Measurements from ENCODE around the gene FARS2.

The FARS2 gene

GRCh38 chr6:5333658-5334057 lies 72.3 kb downstream of the FARS2 start:
- Histone ChIP-seq H3K27ac (ENCODE audit: low read depth, low read length) (no peak overlapping the region), H3K4me1 (ENCODE audit: insufficient read depth, low read length) (no peaks in the 10 kb centered on the region), H3K4me3 (ENCODE audit: low read depth in 1 of 2, low read length in 2 of 2) (no peak overlapping the region), H3K9ac (ENCODE audit: low read length) (no peak overlapping the region), H3K36me3 (ENCODE audit: insufficient read depth, low read length) (no peaks in the 10 kb centered on the region), H3K27me3 (ENCODE audit: control insufficient read depth in 1 of 2, insufficient read depth in 2 of 2, low read length in 2 of 2) (no peaks in the 10 kb centered on the region), H3K9me3 (ENCODE audit: low read length) (no peaks in the 10 kb centered on the region)

GRCh38 chr6:5334341-5334740 lies 73.0 kb downstream of the FARS2 start:
- Histone ChIP-seq H3K27ac (ENCODE audit: low read depth, low read length) (no peak overlapping the region), H3K4me3 (ENCODE audit: low read depth in 1 of 2, low read length in 2 of 2) (no peak overlapping the region), H3K36me3 (ENCODE audit: insufficient read depth, low read length) (no peaks in the 10 kb centered on the region), H3K9me3 (ENCODE audit: low read length) (no peaks in the 10 kb centered on the region), H3K9ac (ENCODE audit: low read length) (no peak overlapping the region), H3K4me1 (ENCODE audit: insufficient read depth, low read length) (no peaks in the 10 kb centered on the region), H3K27me3 (ENCODE audit: control insufficient read depth in 1 of 2, insufficient read depth in 2 of 2, low read length in 2 of 2) (no peaks in the 10 kb centered on the region)

- no peak overlapping the region for H3K27ac ChIP-seq (ENCODE audit: low read depth, low read length)
- no peaks in the 10 kb centered on the region for H3K9me3 ChIP-seq (ENCODE audit: low read length)
- H3K4me3 ChIP-seq (ENCODE audit: low read depth in 1 of 2, low read length in 2 of 2): no peak overlapping the region
- H3K27me3 ChIP-seq (ENCODE audit: control insufficient read depth in 1 of 2, insufficient read depth in 2 of 2, low read length in 2 of 2): no peaks in the 10 kb centered on the region
- H3K4me1 ChIP-seq (ENCODE audit: insufficient read depth, low read length): peaks cover 6% of the 10 kb centered on the region
- no peak overlapping the region for H3K9ac ChIP-seq (ENCODE audit: low read length)
- H3K36me3 ChIP-seq (ENCODE audit: insufficient read depth, low read length): no peaks in the 10 kb centered on the region
Observed at GRCh38 chr6:5335020-5335419, 73.7 kb downstream of the FARS2 start.

GRCh38 chr6:5337573-5337972 lies 76.3 kb downstream of the FARS2 start:
- H3K27me3 ChIP-seq (ENCODE audit: control insufficient read depth in 1 of 2, insufficient read depth in 2 of 2, low read length in 2 of 2): no peaks in the 10 kb centered on the region
- no peak overlapping the region for H3K27ac ChIP-seq (ENCODE audit: low read depth, low read length)
- H3K4me1 ChIP-seq (ENCODE audit: insufficient read depth, low read length): peaks cover 7% of the 10 kb centered on the region
- H3K9me3 ChIP-seq (ENCODE audit: low read length): no peaks in the 10 kb centered on the region
- no peaks in the 10 kb centered on the region for H3K36me3 ChIP-seq (ENCODE audit: insufficient read depth, low read length)
- H3K4me3 ChIP-seq (ENCODE audit: low read depth in 1 of 2, low read length in 2 of 2): no peak overlapping the region
- H3K9ac ChIP-seq (ENCODE audit: low read length): no peak overlapping the region

- Histone ChIP-seq H3K9me3 (ENCODE audit: low read length) (no peaks in the 10 kb centered on the region), H3K4me1 (ENCODE audit: insufficient read depth, low read length) (peaks cover 7% of the 10 kb centered on the region), H3K36me3 (ENCODE audit: insufficient read depth, low read length) (no peaks in the 10 kb centered on the region), H3K27ac (ENCODE audit: low read depth, low read length) (no peak overlapping the region), H3K4me3 (ENCODE audit: low read depth in 1 of 2, low read length in 2 of 2) (no peak overlapping the region), H3K27me3 (ENCODE audit: control insufficient read depth in 1 of 2, insufficient read depth in 2 of 2, low read length in 2 of 2) (no peaks in the 10 kb centered on the region), H3K9ac (ENCODE audit: low read length) (no peak overlapping the region)
Observed at GRCh38 chr6:5338177-5338960, 77.1 kb downstream of the FARS2 start.

- no peaks in the 10 kb centered on the region for H3K36me3 ChIP-seq (ENCODE audit: insufficient read depth, low read length)
- no peak overlapping the region for H3K9ac ChIP-seq (ENCODE audit: low read length)
- H3K27ac ChIP-seq (ENCODE audit: low read depth, low read length): no peak overlapping the region
- H3K4me3 ChIP-seq (ENCODE audit: low read depth in 1 of 2, low read length in 2 of 2): no peak overlapping the region
- H3K9me3 ChIP-seq (ENCODE audit: low read length): no peaks in the 10 kb centered on the region
- no peaks in the 10 kb centered on the region for H3K27me3 ChIP-seq (ENCODE audit: control insufficient read depth in 1 of 2, insufficient read depth in 2 of 2, low read length in 2 of 2)
- peaks cover 7% of the 10 kb centered on the region for H3K4me1 ChIP-seq (ENCODE audit: insufficient read depth, low read length)
Observed at GRCh38 chr6:5339786-5340185, 78.5 kb downstream of the FARS2 start.

GRCh38 chr6:5341845-5342244 lies 80.5 kb downstream of the FARS2 start:
- H3K27me3 ChIP-seq (ENCODE audit: control insufficient read depth in 1 of 2, insufficient read depth in 2 of 2, low read length in 2 of 2): no peaks in the 10 kb centered on the region
- H3K9ac ChIP-seq (ENCODE audit: low read length): no peak overlapping the region
- H3K36me3 ChIP-seq (ENCODE audit: insufficient read depth, low read length): no peaks in the 10 kb centered on the region
- H3K9me3 ChIP-seq (ENCODE audit: low read length): no peaks in the 10 kb centered on the region
- H3K4me1 ChIP-seq (ENCODE audit: insufficient read depth, low read length): peaks cover 7% of the 10 kb centered on the region
- H3K4me3 ChIP-seq (ENCODE audit: low read depth in 1 of 2, low read length in 2 of 2): no peak overlapping the region
- H3K27ac ChIP-seq (ENCODE audit: low read depth, low read length): no peak overlapping the region

- Histone ChIP-seq H3K4me1 (ENCODE audit: insufficient read depth, low read length) (peaks cover 7% of the 10 kb centered on the region), H3K4me3 (ENCODE audit: low read depth in 1 of 2, low read length in 2 of 2) (no peak overlapping the region), H3K27me3 (ENCODE audit: control insufficient read depth in 1 of 2, insufficient read depth in 2 of 2, low read length in 2 of 2) (no peaks in the 10 kb centered on the region), H3K36me3 (ENCODE audit: insufficient read depth, low read length) (no peaks in the 10 kb centered on the region), H3K9me3 (ENCODE audit: low read length) (no peaks in the 10 kb centered on the region), H3K9ac (ENCODE audit: low read length) (no peak overlapping the region), H3K27ac (ENCODE audit: low read depth, low read length) (no peak overlapping the region)
Observed at GRCh38 chr6:5343998-5344397, 82.7 kb downstream of the FARS2 start.

- no peaks in the 10 kb centered on the region for H3K4me1 ChIP-seq (ENCODE audit: insufficient read depth, low read length)
- H3K27ac ChIP-seq (ENCODE audit: low read depth, low read length): no peak overlapping the region
- no peak overlapping the region for H3K4me3 ChIP-seq (ENCODE audit: low read depth in 1 of 2, low read length in 2 of 2)
- H3K9me3 ChIP-seq (ENCODE audit: low read length): no peaks in the 10 kb centered on the region
- no peak overlapping the region for H3K9ac ChIP-seq (ENCODE audit: low read length)
- H3K36me3 ChIP-seq (ENCODE audit: insufficient read depth, low read length): no peaks in the 10 kb centered on the region
- H3K27me3 ChIP-seq (ENCODE audit: control insufficient read depth in 1 of 2, insufficient read depth in 2 of 2, low read length in 2 of 2): no peaks in the 10 kb centered on the region
Observed at GRCh38 chr6:5345324-5345723, 84.0 kb downstream of the FARS2 start.

- H3K4me3 ChIP-seq (ENCODE audit: low read depth in 1 of 2, low read length in 2 of 2): no peak overlapping the region
- no peak overlapping the region for H3K27ac ChIP-seq (ENCODE audit: low read depth, low read length)
- H3K36me3 ChIP-seq (ENCODE audit: insufficient read depth, low read length): no peaks in the 10 kb centered on the region
- no peaks in the 10 kb centered on the region for H3K27me3 ChIP-seq (ENCODE audit: control insufficient read depth in 1 of 2, insufficient read depth in 2 of 2, low read length in 2 of 2)
- H3K9ac ChIP-seq (ENCODE audit: low read length): no peak overlapping the region
- no peaks in the 10 kb centered on the region for H3K4me1 ChIP-seq (ENCODE audit: insufficient read depth, low read length)
- no peaks in the 10 kb centered on the region for H3K9me3 ChIP-seq (ENCODE audit: low read length)
Observed at GRCh38 chr6:5351552-5352210, 90.4 kb downstream of the FARS2 start.

GRCh38 chr6:5353971-5354370 lies 92.7 kb downstream of the FARS2 start:
- H3K4me3 ChIP-seq (ENCODE audit: low read depth in 1 of 2, low read length in 2 of 2): no peak overlapping the region

GRCh38 chr6:5357486-5357885 lies 96.2 kb downstream of the FARS2 start:
- no peak overlapping the region for H3K4me3 ChIP-seq (ENCODE audit: low read depth in 1 of 2, low read length in 2 of 2)
- H3K9me3 ChIP-seq (ENCODE audit: low read length): no peaks in the 10 kb centered on the region
- H3K27me3 ChIP-seq (ENCODE audit: control insufficient read depth in 1 of 2, insufficient read depth in 2 of 2, low read length in 2 of 2): no peaks in the 10 kb centered on the region
- no peaks in the 10 kb centered on the region for H3K36me3 ChIP-seq (ENCODE audit: insufficient read depth, low read length)
- no peak overlapping the region for H3K9ac ChIP-seq (ENCODE audit: low read length)
- no peak overlapping the region for H3K27ac ChIP-seq (ENCODE audit: low read depth, low read length)
- H3K4me1 ChIP-seq (ENCODE audit: insufficient read depth, low read length): no peaks in the 10 kb centered on the region

More at GRCh38 chr6:5353971-5354370, 92.7 kb downstream of the FARS2 start:
- no peaks in the 10 kb centered on the region for H3K27me3 ChIP-seq (ENCODE audit: control insufficient read depth in 1 of 2, insufficient read depth in 2 of 2, low read length in 2 of 2)
- no peak overlapping the region for H3K9ac ChIP-seq (ENCODE audit: low read length)
- no peaks in the 10 kb centered on the region for H3K4me1 ChIP-seq (ENCODE audit: insufficient read depth, low read length)
- H3K27ac ChIP-seq (ENCODE audit: low read depth, low read length): no peak overlapping the region
- no peaks in the 10 kb centered on the region for H3K36me3 ChIP-seq (ENCODE audit: insufficient read depth, low read length)
- H3K9me3 ChIP-seq (ENCODE audit: low read length): no peaks in the 10 kb centered on the region
